ENCODE results near the gene TPCN1. TPM values are rescaled to one million over a fixed set of nuclear protein-coding genes. Genes with fewer than 3 reads are reported as not detected.

Gene TPCN1
- total and polyA plus RNA-seq, 2 experiments from 2014 or later = 13.4 to 24.2 TPM

DNA sequence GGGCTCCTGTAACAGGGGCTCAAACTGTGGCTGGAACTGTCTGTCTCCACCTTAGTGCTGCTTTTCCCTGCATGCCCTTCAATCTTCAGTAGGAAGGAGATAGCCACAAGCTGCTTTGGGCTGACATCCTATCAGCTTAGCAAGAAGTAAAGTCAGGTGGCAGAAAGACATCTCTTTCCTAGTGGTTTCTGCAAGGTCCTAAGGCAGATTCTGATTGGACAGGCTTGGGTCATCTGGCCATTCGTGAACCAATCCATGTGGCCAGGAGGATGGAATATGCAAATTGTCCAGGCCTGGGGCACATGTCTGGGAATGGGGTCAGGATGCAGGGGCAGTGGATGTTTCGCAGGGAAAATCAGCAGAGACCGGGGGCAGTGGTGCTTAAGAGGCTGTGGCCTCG is 30.5 kb upstream of the TPCN1 start:
- H3K36me3 ChIP-seq = no peaks in the 10 kb centered on the region
- no peaks in the 10 kb centered on the region for H3K27me3 ChIP-seq
- TF ChIP-seq, protein P1, sequence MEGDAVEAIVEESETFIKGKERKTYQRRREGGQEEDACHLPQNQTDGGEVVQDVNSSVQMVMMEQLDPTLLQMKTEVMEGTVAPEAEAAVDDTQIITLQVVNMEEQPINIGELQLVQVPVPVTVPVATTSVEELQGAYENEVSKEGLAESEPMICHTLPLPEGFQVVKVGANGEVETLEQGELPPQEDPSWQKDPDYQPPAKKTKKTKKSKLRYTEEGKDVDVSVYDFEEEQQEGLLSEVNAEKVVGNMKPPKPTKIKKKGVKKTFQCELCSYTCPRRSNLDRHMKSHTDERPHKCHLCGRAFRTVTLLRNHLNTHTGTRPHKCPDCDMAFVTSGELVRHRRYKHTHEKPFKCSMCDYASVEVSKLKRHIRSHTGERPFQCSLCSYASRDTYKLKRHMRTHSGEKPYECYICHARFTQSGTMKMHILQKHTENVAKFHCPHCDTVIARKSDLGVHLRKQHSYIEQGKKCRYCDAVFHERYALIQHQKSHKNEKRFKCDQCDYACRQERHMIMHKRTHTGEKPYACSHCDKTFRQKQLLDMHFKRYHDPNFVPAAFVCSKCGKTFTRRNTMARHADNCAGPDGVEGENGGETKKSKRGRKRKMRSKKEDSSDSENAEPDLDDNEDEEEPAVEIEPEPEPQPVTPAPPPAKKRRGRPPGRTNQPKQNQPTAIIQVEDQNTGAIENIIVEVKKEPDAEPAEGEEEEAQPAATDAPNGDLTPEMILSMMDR (IDR thresholded peaks at IDR 0.05; ENCODE audit: low read depth, low read length) = no peak
- peaks cover 4% of the 10 kb centered on the region for H3K4me1 ChIP-seq (ENCODE audit: low read depth)
- peak overlapping the region; percentile 52 for H3K27ac ChIP-seq
- H3K4me3 ChIP-seq = no peak overlapping the region
- H3K9me3 ChIP-seq (ENCODE audit: low read depth) = no peaks in the 10 kb centered on the region
- DNase-seq (ENCODE audit: low read depth in 1 of 2, low spot score in 1 of 2) = peak; percentile 30 to 68

DNA sequence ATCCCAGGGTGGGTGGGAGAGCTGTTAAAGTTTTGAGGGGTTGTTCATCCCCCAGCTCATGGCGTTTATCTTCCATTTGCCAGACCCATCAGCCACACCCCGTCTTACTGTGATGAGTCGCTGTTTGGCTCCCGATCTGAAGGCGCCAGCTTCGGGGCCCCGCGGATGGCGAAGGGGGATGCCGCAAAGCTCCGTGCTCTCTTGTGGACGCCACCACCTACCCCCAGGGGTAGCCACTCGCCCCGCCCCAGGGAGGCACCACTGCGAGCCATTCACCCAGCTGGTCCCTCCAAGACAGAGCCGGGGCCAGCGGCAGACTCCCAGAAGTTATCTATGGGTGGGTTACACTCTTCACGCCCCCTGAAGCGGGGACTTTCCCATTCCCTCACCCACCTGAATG is 30.0 kb upstream of the TPCN1 start:
- TF ChIP-seq, protein P1 (IDR thresholded peaks at IDR 0.05; ENCODE audit: low read depth, low read length) = no peak
- H3K4me1 ChIP-seq (ENCODE audit: low read depth) = peaks cover 4% of the 10 kb centered on the region
- H3K9me3 ChIP-seq (ENCODE audit: low read depth) = no peaks in the 10 kb centered on the region

DNA sequence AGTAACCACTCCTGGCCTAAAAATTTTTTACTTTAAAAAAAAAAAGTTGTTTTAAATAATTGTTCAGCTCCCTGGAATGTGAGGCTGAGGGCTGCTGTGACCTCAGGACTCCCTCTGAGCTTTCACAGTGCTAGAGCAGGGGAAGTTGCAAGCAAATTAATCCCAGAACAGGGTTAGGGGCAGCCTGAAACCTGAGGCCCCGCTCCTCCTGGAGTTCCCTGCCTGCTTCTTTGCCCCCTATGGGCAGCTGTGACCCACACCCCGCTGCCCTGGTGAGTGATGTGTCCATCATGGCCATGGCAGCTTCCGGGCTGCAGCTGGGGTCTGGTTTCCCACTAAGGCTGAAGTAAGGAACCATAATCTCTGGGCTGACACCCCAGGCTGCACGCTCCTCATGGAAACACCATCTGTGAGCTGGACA is 26.3 kb upstream of the TPCN1 start:
- peak in 1 of 2 donors; percentile 68 for DNase-seq (ENCODE audit: low read depth in 1 of 2, low spot score in 1 of 2)
- H3K36me3 ChIP-seq = no peaks in the 10 kb centered on the region
- H3K9me3 ChIP-seq (ENCODE audit: low read depth) = no peaks in the 10 kb centered on the region
- H3K4me3 ChIP-seq = no peak overlapping the region
- peaks cover 4% of the 10 kb centered on the region for H3K4me1 ChIP-seq (ENCODE audit: low read depth)
- peak overlapping the region; percentile 62 for H3K27ac ChIP-seq
- H3K27me3 ChIP-seq = no peaks in the 10 kb centered on the region
- TF ChIP-seq, protein P1 (IDR thresholded peaks at IDR 0.05; ENCODE audit: low read depth, low read length) = no peak

More for the DNA sequence above, 30.0 kb upstream of the TPCN1 start:
- Histone ChIP-seq H3K27ac (no peak overlapping the region), H3K4me3 (no peak overlapping the region), H3K27me3 (no peaks in the 10 kb centered on the region), H3K36me3 (no peaks in the 10 kb centered on the region)
- DNase-seq (ENCODE audit: low read depth in 1 of 2, low spot score in 1 of 2) = no peak

DNA sequence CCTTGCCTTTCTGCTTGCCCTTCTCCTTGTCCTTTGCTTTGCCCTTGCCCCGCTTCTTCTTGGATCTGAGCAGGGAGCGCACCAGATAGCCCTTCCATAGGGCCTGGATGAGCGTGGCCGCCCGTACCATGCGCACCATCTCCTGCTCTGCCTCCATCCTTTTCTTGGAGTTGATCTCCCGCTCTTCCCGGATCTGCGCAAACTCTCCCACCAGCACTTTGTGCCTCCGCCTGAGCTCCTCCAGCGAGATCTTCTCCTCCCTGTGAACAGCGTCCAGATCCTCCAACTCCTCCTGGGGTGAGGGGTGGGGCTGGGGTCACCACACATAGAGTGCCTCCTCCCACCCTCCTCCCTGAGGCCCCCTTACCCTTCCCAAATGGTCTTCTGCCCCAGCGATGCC is 25.7 kb upstream of the TPCN1 start:
- Histone ChIP-seq H3K36me3 (no peaks in the 10 kb centered on the region), H3K4me3 (no peak overlapping the region), H3K4me1 (ENCODE audit: low read depth) (no peaks in the 10 kb centered on the region), H3K9me3 (ENCODE audit: low read depth) (no peaks in the 10 kb centered on the region), H3K27ac (peak overlapping the region; percentile 62), H3K27me3 (no peaks in the 10 kb centered on the region)
- DNase-seq (ENCODE audit: low read depth in 1 of 2, low spot score in 1 of 2) = no peak
- TF ChIP-seq, protein P1 (IDR thresholded peaks at IDR 0.05; ENCODE audit: low read depth, low read length) = no peak

DNA sequence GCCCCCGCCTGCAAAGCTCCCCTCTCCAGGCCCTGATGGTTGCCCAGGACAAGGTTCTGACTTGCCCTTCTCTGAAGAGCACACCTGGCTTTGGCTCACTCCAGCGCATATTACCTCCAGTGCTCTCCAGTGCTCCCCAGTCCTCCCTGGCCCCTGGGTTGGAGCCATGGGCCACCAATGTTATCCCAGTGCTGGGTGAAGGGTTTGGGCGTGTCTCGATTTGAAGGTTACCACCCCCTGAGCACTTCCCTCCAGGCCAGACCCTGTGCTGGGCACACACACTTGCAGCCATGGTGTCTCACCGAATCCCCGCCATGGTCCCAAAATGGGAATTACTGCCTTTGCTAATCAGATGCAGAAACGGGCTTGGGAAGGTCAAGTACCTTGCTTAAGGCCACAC is 24.7 kb upstream of the TPCN1 start:
- TF ChIP-seq, protein P1 (IDR thresholded peaks at IDR 0.05; ENCODE audit: low read depth, low read length) = no peak
- Histone ChIP-seq H3K27ac (no peak overlapping the region), H3K27me3 (no peaks in the 10 kb centered on the region), H3K4me1 (ENCODE audit: low read depth) (no peaks in the 10 kb centered on the region), H3K36me3 (no peaks in the 10 kb centered on the region), H3K4me3 (no peak overlapping the region), H3K9me3 (ENCODE audit: low read depth) (no peaks in the 10 kb centered on the region)
- no peak for DNase-seq (ENCODE audit: low read depth in 1 of 2, low spot score in 1 of 2)

DNA sequence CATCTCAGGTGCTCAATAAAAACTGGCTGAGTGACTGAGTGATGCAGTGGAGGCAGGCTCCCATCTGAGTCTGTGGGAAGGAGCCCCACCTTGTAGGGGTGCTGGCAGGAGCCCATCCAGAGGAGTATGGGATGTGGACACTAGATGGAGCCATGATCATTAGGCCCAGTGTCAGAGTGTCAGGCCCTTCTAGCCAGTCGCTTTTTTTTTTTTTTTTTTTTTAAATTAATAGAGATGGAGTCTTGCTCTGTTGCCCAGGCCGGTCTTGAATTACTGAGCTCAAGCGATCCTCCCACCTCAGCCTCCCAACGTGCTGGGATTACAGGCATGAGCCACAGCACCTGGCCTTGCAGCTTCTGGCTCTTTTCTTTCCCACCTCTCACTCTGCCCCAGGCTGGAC is 24.3 kb upstream of the TPCN1 start:
- DNase-seq (ENCODE audit: low read depth in 1 of 2, low spot score in 1 of 2) = peak; percentile 61 to 88

More for the DNA sequence above, 24.3 kb upstream of the TPCN1 start:
- Histone ChIP-seq H3K36me3 (no peaks in the 10 kb centered on the region), H3K4me1 (ENCODE audit: low read depth) (no peaks in the 10 kb centered on the region), H3K27me3 (no peaks in the 10 kb centered on the region), H3K4me3 (no peak overlapping the region), H3K9me3 (ENCODE audit: low read depth) (no peaks in the 10 kb centered on the region), H3K27ac (no peak overlapping the region)
- TF ChIP-seq, protein P1 (IDR thresholded peaks at IDR 0.05; ENCODE audit: low read depth, low read length) = peak; percentile 84

All from cardiac muscle cell (in vitro differentiated cells and primary cell).